GM19351 (cell line): ENCODE measurements around the gene ADRA2A.

Experiments used
- ATAC-seq: cut with Tn5 transposase; IDR thresholded peaks from one replicate; pipeline ENCODE4 v1.9.1; 2021; ENCODE audit warnings: mild to moderate bottlenecking, moderate library complexity; ENCODE audit not compliant: unreplicated experiment

Gene ADRA2A

DNA sequence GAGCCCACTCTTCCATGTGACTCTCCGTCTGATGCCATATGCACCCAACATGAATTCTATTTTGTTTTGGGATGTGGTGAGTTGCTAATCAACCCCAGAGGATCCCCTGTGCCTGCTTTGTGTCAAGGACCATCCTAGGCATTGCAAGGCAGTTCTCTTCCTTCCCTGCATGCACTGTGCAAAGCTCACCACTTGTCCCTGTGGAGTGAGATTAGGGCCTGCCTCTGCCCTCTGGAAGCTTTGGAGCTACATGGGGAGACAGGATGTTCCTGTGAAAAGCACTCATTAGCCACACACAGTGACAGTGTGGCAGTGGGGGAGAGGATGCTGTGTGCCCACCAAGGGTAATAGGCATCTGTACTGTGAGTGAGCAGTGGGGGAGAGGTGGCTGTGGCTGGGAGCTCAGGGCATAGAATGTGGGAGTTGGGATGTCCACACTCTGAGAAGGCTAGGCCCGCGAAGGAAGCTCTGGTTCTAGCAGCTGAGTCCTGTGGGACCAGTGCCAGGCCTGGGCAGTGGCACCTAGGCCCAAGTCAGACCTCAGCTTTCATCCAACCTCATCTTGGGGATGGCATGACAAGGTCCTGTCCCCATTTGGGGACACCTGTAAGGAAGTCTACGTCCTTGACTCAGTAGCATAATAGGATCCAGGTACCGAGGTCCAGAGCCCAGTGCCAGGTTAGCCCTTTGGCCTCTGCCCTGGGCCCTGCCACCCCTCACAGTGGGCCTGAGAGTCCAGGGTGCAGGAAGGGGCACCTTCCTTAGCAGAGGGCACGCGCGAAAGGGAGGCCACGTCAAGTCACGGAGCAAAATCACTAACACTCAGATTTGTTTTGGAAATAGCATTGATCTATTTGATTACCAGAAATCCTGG, 6.6 kb downstream of the ADRA2A start:
- ATAC-seq = no peak

DNA sequence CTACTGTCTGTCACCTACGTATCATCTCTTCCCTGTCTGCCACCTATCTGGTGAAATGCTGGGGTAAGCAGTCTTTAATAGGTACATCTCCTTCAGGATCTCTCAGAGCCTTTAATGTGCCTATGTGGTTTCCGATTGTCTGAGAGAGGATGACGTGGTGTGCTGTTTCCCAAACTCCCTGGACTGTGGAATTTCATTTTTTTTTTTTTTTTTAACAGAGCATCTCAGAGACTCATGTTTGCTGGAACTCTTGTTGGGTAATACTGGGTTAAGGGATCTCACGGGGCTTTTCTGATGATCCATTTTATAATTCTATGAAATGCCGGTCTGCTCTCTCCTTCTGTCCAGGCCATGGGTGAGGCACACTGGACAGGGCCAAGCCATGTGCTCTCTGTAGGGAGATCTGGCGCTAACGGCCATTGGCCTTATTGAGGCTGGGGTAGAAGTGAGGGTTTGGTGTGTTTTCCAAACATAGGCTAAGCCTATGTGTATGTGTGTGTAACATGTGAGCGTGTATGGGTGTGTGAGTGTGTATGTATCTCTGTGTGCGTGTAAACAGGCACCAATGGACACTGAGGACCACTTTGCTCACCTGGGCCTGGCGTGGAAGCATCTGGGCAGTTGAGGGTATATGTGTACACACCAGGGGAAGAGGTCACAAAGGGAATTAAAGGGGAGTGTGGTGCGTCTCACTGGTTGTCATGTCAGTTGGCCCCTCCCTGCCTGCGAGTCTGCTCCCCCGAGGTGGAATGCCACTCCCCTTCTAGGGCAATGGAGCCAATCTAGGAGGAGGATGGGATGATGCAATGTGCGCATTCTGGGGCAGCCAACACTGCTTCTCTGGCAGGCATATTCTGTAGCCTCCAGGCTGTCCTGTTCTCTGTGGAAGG, 7.8 kb downstream of the ADRA2A start:
- ATAC-seq = no peak

DNA sequence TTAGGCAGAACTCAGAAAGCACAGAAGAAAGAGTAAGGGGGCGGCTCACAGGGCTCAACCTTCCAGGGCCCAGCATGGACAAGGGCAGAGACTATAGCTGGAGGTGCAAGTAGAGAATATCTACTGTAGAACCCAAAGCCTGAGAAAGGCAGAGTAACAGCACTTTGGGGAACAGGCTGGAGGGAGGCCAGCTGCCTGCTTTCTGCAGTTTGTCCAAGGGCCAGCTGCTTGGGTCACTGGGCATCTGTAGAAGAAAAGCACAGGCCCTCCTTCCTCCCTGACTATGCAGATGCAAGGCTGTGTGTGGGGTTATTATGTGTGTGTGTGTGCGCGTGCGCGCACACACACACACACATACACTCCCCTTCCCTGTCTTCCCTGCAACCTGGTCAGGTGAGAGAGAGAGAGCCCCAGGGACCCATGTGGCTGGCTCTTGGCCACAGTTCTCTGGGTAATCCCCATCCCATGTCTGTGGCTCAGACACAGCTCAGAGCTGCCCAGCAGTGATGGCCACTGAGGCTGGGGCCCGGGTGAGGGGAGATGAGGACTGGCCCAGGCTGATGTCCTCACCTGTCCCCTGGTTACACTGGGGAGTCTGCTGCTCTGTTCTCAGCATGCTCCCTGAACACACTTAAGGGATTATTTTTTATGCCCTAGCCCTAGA, 9.0 kb downstream of the ADRA2A start:
- no peak for ATAC-seq

DNA sequence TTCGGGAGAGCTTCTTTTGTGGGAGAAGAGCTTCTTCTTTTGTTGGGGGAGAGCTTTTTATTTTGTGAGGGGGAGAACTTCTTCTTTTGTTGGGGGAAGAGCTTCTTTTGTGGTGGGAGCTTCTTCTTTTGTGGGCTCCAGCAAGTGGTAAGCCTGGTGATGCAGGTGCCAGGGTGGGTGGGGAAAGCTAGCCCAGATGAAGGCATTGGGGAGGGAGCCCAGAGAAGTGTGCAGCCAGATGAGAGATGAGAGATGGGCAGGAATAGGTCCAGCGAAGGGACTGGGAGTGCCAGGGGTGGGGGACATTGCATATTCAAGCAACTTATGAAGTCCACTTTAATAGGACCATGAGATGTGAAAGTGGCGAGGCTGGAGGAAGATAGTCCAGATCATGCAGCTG, 9.7 kb downstream of the ADRA2A start:
- ATAC-seq = no peak

DNA sequence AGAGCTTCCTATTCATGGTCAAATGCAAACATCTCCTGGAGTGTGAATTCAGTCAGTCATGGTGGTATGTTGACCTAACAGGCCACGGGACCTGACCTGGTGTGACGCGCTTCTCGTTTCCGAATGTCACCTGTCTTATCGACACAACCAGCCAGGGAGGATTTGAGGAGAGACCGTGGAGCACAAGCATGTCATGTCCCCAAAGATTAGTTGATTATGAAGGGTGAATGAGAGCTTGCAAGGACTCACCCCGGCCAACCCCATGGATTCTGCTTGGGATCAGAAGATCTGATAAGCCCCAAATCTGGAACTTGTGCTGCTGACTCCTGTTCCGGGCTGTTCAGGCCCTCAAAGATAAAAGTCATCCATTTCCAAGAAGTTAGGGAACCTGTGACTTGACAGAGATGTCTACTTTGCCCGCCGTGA, 10.5 kb downstream of the ADRA2A start:
- ATAC-seq = no peak

DNA sequence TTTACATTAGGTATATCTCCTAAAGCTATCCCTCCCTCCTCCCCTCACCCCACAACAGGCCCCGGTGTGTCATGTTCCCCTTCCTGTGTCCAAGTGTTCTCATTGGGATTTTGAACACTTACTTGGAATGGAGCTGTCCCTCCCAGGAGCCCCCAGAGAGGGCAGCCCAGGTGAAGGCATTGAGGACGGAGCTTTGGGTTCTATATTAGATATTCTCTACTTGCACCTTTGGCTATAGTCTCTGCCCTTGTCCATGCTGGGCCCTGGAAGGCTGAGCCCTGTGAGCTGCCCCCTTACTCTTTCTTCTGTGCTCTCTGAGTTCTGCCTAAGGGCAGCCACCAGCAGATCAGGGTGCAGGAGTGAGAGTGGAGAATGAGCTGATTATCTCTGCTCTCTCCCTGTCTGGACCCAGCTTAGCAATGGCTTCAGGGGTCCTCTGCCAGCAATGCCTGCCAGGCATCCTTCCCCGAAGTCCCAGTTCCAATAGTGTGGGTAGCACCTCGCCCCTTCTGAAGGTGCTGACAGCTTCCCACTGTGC, 11.2 kb downstream of the ADRA2A start:
- ATAC-seq = no peak

DNA sequence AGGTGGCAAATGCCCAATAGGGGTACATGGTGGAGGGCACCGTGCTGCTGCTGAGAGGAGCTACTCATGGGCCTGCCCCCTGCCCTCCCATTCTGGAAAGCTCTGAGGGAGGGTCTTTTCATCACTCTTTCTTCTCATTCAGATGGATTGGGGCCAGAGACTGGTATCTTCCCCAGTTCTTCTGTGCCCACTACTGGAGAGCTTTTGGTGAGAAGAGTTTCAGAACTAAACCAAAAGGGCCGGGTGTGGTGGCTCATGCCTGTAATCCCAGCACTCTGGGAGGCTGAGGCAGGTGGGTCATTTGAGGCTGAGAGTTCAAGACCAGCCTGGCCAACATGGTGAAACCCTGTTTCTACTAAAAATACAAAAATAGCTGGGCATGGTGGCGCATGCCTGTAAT, 12.5 kb downstream of the ADRA2A start:
- no peak for ATAC-seq

DNA sequence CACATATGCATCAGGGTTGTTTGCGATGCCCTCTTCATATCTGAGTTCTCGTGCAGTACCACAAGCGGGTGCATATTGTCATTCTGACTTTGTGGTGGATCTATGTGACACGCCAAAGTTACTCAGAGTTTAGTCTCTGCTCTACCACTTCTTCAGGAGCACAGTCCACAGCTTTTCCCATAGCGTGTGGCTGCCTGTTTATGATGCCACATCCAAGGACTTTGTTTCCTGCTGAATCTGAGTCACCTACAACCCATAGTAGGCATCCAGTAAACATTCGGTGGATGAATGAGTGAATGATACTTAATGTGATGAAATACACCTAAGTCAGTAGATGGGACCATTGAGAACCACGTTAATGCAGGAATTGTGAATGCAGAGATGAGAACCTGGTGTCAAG, 15.0 kb downstream of the ADRA2A start:
- ATAC-seq = no peak

DNA sequence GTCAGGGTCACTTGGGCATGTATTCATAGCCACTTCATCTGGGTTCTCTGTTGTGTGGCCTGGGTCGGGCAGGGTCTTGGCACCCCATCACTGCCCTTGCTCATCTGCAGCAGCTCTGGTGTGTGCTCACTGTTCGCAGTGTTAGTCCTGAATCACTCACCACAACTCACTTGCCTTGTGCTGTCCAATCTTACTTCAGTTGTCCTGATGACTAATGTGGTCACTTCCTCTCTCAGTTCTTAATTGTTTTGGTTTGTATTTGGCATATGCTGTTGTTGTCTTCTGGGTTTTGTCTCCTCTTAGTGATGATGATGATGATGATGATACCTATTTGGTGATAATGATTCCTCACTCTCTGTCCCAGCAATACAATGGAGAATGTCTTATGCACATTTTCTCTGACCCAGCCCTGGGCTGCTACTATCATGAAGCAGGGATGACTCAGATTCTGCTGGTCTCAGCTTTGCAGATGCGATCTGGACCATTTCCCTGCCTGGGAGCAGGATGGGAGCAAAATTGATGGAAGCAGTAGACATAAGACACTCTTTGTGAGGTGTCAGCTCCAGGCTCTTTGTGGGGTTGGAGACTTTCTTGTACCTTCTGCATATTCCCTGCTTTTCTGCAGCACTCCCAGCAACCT, 17.0 kb downstream of the ADRA2A start:
- peak; percentile 62 for ATAC-seq

DNA sequence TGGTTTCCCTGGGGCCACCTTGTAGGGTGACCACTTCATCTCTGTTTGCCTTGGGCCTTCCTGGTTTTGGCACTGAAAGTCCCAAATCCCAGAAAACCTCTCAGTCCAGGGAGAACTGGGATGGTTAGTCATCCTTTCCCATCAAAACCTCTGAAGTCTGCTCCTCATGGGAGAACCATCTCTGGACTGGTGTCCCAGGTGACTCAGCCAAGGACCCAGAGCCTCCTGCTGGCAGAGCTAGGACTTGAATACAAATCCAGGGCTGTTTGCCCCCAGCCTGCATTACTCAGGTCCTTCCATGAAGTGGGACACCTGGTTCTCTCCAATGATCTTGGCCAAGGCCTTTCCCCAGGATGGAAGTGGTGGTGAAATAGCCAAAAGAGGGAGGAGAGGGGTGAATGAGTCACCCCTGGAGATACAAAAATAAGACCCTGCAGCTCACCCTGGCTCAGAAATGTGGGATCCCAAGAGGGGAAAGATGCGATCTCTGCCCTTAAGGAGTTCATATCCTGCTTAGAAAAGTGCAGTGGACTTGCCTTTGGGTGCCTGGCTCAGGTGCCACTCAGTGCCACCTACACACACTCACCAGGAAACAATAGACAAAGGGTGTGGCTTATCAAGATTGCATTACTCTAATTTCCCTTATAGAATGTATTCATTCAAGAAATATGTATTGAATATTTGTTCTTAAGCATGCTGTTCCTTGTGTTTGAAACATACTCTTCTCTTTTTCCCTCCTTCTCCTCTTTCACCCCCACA, 22.0 kb downstream of the ADRA2A start:
- no peak for ATAC-seq

DNA sequence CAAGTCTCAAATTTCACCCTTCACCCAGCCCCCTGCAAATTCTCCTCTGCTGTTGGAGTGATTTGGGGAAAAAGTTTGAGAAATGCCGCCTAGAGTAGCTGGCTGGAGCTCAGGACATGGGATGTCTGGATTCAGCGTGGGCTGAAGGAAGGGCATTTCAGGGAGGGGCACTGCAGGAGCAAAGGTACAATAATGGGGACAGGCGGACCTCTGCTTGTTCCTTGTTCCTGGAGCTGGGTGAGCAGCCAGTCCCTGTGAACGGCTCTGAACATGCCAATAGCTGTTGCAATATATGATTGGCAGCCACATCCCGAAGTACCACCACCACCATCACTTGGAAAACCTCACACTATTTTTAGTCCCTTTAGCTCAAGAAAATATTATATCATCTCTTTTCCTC, 23.4 kb downstream of the ADRA2A start:
- ATAC-seq = no peak

DNA sequence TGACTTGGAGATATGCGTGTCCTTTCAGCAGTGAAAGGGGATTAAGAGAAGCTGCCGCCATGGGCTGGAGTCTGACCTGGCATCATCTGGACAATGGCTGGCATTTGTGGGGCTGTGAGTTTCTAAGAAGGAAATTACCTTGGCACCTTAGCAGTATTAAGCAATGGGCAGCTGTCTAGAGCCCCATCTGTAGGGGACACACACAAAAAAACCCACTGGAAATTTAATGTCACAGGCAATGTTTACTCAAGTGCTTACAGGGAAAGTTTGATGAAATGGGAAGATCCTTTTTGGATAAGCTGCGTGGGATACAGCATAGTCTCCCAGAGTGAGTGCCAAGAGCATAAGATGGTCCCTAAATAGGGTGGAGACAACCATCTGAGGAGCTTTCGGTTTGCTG, 25.0 kb downstream of the ADRA2A start:
- no peak for ATAC-seq

DNA sequence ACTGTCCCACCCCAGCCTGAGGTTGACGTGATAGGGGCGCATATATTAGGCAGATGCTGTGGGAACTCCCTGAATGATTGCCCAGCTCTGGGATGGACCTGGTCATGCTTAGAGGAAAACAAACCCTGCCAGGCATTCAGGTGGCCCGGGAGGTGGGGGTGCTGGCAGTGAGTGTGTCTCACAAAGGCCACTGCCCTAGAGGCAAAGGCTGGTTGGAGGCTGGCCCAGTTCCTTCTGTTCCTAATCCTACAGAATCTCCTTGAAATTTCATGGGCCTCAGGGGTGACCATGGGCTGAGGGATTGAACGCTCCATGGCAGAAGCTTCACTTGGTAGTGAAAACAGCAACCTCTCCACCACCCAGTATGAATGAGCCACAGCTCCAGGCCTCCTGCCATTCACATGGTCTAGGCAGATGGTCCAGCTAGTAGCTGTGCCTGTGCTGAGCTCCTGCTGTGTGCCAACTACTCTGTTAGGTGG, 25.6 kb downstream of the ADRA2A start:
- no peak for ATAC-seq

DNA sequence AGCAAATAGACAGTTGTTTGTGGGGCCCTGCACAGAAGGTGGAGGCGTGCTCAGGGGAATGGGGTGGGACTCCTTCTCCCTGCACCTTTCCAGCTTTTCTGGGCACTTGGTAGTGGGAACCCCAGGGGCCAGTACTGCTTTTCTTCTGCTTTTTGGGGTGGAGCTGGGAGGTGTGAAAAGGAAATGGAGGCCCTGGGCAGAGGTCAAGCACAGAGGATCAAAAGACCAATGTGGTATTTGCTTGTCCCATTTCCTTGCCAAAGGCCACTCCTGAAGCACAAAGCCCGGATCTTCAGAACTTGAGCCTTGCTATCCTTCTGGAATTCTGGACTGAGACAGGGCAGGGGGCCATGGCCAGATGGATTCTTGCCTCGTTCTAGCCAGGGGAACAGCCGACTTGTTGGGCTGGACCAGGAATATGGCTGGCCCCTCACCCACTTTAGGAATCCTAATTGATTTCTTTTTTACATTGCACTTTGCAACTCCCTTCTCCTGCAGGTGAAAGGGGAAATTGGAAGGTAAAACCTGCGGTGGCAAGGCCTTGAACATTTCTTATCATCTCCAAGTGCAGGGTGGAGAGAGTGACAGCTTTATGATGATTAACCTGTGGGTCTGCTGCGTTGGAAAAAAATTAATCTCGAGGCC, 26.5 kb downstream of the ADRA2A start:
- ATAC-seq = no peak

DNA sequence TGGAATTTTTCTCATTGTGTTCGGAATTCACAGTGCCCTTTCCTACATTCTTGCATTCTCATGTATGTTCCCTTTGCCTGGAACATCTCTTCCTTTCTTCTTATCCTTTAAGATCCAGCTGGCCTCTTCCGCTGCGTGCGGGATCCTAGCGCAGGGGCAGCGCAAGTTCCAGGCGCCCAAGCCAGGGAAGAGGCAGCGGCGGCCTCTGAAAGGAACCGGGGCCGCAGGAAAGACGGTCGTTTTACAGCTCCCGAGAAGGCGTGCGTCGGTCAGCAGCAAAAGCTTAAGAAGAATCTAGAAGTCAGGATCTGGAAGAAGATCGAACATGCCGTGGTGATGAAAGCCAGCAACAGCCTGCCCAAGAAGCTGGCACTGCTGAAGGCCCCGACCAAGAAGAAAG, 28.0 kb downstream of the ADRA2A start:
- ATAC-seq = no peak

DNA sequence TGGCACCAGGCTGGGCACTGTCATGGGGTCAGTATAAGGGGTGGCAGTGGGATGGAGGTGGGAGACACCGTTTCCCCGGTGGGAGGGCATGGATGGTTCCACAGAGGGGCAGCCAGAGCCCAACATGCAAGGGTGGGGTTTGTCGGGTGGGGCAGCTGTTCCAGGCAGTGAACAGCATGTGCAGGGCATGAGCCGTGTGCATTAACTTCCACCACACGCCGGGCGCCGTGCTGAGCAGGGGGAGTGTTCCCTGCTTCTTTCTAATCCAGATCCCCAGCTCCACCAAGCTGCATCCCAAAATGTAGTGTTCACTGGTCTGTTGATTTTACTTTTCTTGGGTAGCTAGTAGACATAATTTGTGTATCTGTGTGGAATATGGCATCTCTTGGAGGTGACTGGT, 29.3 kb downstream of the ADRA2A start:
- ATAC-seq = no peak

DNA sequence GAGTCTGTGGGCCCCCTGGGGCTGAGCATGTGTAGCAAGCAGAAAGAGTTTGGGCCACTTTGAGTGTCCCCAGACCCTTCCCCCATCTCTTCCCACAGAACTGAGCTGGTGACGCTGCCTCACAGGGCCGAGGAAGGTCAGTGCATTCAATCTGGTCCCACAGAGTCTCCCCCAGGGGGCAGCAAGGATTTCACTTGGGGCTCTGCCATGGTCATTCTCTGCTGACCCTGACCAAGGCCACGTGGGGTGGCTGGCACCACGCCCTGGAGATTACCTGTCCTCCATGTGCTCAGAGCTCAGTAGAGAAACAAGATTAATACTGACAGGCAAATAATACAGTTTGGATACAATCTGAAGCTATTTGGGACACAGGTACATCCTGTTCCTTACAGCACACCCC, 30.2 kb downstream of the ADRA2A start:
- no peak for ATAC-seq

DNA sequence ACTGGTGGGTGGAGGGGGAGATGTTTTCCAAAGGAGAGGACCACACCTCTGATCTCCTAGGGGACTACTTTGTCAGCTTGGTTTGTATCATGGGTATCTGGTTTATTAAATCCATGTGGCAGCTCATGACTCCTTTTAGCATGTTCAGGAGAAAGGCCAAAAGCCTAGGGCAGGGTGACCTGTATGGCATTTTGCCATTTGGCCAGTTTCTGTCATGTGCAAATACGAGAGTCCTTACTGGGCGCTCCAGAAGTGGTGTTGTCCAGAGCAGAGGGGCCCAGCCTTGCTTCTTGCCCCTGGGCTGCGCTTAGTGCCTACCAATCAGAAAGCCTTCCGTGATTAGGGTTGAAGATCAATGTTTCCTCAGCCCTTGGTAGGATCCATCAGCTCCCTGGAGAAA, 31.0 kb downstream of the ADRA2A start:
- no peak for ATAC-seq

DNA sequence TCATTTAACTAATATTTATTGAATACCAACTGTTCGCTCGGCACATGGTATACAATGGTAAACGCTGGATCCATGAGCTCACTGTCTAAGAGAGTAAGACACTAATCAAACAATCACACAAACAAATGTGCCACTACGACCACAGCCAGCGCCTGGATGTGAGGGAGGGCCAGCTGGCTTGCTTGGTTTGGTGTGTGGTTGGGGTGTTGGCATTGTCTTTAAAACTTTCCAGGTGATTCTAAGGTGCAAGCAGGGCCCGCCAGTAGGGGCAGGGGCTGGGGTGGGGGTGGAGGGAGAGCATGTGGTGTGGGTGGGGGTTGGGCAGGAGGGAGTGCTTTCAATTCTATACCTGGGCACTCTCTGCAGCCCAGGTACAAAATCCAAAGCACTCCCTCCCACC, 31.6 kb downstream of the ADRA2A start:
- ATAC-seq = no peak
